Astrocyte of the spinal cord (primary cell): Measurements from ENCODE around the gene CLTB.

Source experiments
- DNase-seq: peaks from one replicate; pipeline ENCODE4 v3.0.0; 2011; ENCODE audit warnings: low read depth, low spot score
- H3K4me3 ChIP-seq: 2 replicates; pipeline ENCODE4 v1.5.1; 2011; ENCODE audit warnings: low read depth, mild to moderate bottlenecking, low read length, moderate library complexity
- CTCF ChIP-seq: IDR thresholded peaks from 2 replicates; pipeline ENCODE4 v1.5.1; 2012; ENCODE audit warnings: low read depth, mild to moderate bottlenecking, low read length, inconsistent platforms
- in situ Hi-C: cut with HindIII; loops from 2 replicates; pipeline ENCODE4 v1.10.0; 2017; ENCODE audit warnings: low sequenced_read_pairs

Gene CLTB

GRCh38 chr5:176406436-176407052 is 9.8 kb downstream of the CLTB start:
- DNase-seq, result no peak
- H3K4me3 ChIP-seq, result no peak overlapping the region
- in situ Hi-C loops, result no loop called here
- TF ChIP-seq CTCF, result no peak

- in situ Hi-C loops, result no loop called here
- no peak for TF ChIP-seq CTCF
- no peak for DNase-seq
- no peak overlapping the region for H3K4me3 ChIP-seq
Observed at GRCh38 chr5:176405656-176406435, 10.5 kb downstream of the CLTB start.

- TF ChIP-seq CTCF, result no peak
Observed at GRCh38 chr5:176401281-176402205, 14.8 kb downstream of the CLTB start.

GRCh38 chr5:176400382-176401156 is 15.8 kb downstream of the CLTB start:
- in situ Hi-C loops, result no loop called here
- no peak for TF ChIP-seq CTCF
- no peak for DNase-seq
- H3K4me3 ChIP-seq, result no peak overlapping the region

More at GRCh38 chr5:176401281-176402205, 14.8 kb downstream of the CLTB start:
- DNase-seq, result no peak
- in situ Hi-C loops, result no loop called here
- H3K4me3 ChIP-seq, result no peak overlapping the region

- in situ Hi-C loops, result no loop called here
- no peak for TF ChIP-seq CTCF
Observed at GRCh38 chr5:176397736-176398420, 18.5 kb downstream of the CLTB start.

More at GRCh38 chr5:176397736-176398420, 18.5 kb downstream of the CLTB start:
- DNase-seq, result no peak
- H3K4me3 ChIP-seq, result no peak overlapping the region
